HG03045 (cell line): ENCODE data around the gene B9D2.
"Not testable (repeated sequence)": the region's sequence is repeated elsewhere in the genome, so short reads cannot be mapped to it uniquely, and the experiment has no call there.

Source experiments
- ATAC-seq: cut with Tn5 transposase; IDR thresholded peaks from one replicate; pipeline ENCODE4 v1.9.1; 2021; ENCODE audit warnings: mild to moderate bottlenecking, moderate library complexity; ENCODE audit not compliant: unreplicated experiment

The B9D2 gene

GRCh38 chr19:41392775-41393174, 28.8 kb upstream of the B9D2 start:
- no peak for ATAC-seq

DNA sequence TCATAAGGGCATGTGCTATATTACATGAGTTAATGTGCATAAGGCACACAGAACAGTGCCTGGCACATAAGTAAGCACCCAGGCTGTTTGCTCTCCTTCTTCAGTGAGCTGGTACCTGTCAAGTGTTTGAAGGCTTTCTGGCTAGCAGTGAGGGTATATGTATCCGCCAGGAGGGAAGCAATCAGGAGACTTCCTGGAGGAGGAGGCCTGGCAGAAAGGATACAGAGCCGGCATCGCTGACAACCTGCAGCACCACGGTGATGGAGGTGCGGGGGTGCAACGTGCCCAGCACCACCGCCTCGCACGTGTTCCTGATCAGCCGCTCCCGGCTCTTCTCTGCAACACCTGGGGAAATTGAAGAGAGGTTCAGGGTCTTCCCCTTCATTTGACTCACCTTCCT, 27.7 kb upstream of the B9D2 start:
- ATAC-seq, result no peak

GRCh38 chr19:41386442-41386841, 22.5 kb upstream of the B9D2 start:
- ATAC-seq, result no peak

- ATAC-seq, result no peak
These were observed 20.4 kb upstream of the B9D2 start for GRCh38 chr19:41384351-41384750.

DNA sequence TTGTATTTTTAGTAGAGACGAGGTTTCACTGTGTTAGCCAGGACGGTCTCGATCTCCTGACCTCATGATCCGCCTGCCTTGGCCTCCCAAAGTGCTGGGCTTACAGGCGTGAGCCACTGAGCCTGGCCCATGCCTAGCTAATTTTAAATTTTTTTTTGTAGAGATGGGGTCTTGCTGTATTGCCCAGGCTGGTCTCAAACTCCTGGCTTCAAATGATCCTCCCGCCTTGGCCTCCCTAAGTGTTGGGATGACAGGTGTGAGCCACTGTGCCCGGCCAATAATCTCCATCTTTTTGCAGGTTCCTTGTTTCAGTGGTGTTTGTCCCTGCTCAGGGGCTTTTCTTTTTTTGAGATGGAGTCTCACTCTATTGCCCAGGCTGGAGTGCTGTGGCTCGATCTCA, 17.6 kb upstream of the B9D2 start:
- ATAC-seq, result not testable (repeated sequence)

GRCh38 chr19:41377977-41378709, 14.2 kb upstream of the B9D2 start:
- peak; percentile 61 for ATAC-seq

GRCh38 chr19:41376998-41377365, 13.0 kb upstream of the B9D2 start:
- ATAC-seq, result no peak

DNA sequence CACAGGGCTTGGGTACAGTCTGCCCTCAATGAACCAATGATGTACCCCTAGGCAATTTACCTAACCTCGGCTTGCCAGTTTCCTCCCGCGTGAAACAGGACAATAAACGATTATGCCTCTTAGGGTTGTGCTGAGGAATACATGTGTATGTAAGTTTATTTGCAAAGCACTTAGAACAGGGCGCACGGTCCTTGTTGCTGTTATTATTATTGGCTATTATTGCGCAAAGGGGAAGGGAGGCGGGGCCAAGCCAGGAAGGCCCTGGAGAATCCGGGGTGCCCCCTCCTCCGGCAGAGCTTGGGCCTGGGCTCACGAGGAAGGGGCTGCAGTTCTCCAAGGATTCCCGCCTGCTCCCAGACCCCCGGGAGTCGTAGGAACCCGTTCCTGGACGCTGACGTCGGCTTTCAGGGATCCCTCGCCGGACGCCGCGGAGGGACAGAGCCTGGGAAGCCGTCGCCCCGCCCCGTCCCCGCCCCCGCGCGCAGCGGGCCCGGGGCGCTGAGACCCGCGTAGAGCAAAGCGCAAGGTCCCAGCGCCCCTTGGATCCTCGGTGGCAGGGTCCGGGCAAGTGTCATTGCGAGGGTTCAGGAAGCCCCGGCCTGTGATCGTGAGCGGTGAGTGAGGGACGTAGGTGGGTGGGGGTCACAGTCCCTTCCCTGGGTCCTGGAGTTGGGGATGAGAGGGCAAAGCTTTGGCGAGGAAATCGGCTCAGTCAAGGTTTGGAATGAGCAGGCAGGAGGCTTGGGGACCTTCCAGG, 12.5 kb upstream of the B9D2 start, which contains the start of gene TMEM91:
Gene TMEM91, plus strand, starts transcription at position 293 of the 757 bp plus-strand sequence. CDS start 1,777 bp downstream, outside the sequence.
- no peak for ATAC-seq

- ATAC-seq, result no peak
These were observed 10.0 kb upstream of the B9D2 start for GRCh38 chr19:41373993-41374392.

DNA sequence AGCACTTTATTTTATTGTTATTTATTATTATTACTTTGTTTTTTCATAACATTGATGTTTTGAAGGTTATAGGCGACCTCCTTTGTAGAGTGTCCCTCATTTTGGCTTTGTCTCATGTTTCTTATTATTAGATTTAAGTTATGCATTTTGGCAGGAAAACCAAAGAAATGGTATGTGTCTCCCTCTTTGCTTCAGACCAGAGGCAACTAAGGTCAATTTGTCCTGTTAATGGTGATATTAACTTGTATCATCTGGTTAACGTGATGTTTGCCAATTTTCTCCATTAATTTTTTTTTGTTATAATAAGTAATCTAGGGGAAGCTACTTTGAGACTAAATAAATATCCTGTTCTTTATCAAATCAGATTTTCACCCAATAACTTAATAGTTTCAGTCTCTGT, 8.6 kb upstream of the B9D2 start:
- ATAC-seq, result no peak

GRCh38 chr19:41371541-41371940, 7.6 kb upstream of the B9D2 start:
- no peak for ATAC-seq

DNA sequence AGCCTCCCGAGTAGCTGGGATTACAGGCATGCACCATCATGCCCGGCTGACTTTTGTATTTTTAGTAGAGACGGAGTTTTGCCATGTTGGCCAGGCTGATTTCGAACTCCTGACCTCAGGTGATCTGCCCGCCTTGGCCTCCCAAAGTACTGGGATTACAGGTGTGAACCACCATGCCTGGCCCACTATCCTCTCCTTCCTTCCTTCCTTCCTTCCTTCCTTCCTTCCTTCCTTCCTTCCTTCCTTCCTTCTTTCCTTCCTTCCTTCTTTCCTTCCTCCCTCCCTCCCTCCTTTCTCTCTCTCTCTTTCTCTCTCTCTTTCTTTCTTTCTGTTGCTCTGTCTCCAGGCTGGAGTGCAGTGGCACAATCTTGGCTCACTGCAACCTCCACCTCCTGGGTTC, 7.2 kb upstream of the B9D2 start:
- ATAC-seq, result not testable (repeated sequence)

DNA sequence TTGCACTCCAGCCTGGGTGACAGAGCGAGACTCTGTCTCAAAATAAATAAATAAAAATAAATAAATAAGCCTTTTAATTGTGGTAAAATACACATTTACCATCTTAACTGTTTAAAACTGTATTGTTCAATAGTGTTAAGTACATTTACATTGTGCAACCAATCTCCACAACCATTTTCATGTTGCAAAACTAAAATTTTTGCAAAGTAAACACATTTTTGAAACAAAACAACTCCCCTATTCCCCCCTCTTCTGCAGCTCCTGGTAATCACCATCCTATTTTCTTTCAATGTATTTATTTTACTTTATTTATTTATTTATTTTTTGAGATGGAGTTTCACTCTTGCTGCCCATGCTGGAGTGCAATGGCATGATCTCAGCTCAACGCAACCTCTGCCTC, 5.8 kb upstream of the B9D2 start:
- ATAC-seq, result no peak

GRCh38 chr19:41367848-41368301, 3.9 kb upstream of the B9D2 start:
- ATAC-seq, result no peak

- no peak for ATAC-seq
These were observed 2.1 kb upstream of the B9D2 start for GRCh38 chr19:41366089-41366488.

- ATAC-seq, result no peak
These were observed 809 bp upstream of the B9D2 start for GRCh38 chr19:41364524-41365391.

- no peak for ATAC-seq
These were observed 587 bp downstream of the B9D2 start for GRCh38 chr19:41363371-41363752.

- ATAC-seq, result no peak
These were observed 1.7 kb downstream of the B9D2 start for GRCh38 chr19:41362143-41362847.

- no peak for ATAC-seq
These were observed 4.2 kb downstream of the B9D2 start for GRCh38 chr19:41359741-41360140.

- no peak for ATAC-seq
These were observed 6.2 kb downstream of the B9D2 start for GRCh38 chr19:41357746-41358145.
